Epithelial cell of prostate (primary cell): ENCODE results near the gene IL5.
"Not testable (repeated sequence)": the region's sequence is repeated elsewhere in the genome, so short reads cannot be mapped to it uniquely, and the experiment has no call there.

Experiments used
- DNase-seq: peaks from one replicate; pipeline ENCODE4 v3.0.0-alpha.2; 2011; ENCODE audit warnings: low read depth, low spot score
- H3K27ac ChIP-seq: fragments of 450-650 bp; 2 replicates; pipeline ENCODE4 v1.5.1; 2017; ENCODE audit warnings: mild to moderate bottlenecking

IL5 gene

GRCh38 chr5:132543472-132544201 lies at the start of gene IL5:
Gene IL5, minus strand, starts transcription at chr5:132543522. Its CDS starts 44 bp downstream, at chr5:132543478.
- no peak for DNase-seq
- H3K27ac ChIP-seq, result no peak within 1 kb of the TSS

DNA sequence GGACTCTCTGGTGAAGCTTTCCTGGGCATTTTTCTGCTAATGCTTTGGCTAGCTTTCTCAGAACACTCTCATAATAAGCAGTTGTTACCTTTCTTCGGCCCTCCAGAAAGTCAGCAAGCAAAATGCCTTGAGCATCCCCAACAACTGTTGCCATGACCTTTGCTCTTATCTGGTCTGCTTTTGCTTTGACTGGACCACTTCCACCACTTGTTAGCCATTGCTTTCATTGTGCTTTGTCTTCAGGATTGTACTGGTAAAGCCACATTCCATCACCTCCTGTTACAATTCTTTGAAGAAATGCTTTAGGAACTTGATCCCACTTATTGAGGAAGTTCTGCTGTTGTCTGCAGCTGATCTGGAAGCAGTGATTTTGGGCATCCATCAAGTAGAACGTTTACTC lies 49.2 kb upstream of the IL5 start:
- no peak overlapping the region for H3K27ac ChIP-seq
- DNase-seq, result no peak

DNA sequence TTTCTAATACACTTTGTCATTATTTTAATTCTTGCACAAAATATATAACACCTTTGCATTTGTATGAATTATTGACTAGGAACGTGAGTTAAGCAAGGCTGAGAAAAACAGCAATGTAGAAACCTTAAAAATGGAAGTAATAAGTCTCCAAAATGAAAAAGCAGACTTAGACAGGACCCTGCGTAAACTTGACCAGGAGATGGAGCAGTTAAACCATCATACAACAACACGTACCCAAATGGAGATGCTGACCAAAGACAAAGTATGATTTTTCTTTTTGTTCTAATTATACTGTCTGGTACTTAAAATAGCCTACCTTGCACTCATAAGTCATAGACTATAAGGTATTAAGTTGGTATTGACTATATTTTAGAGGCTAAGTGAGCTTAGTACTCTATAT lies 47.8 kb upstream of the IL5 start:
- DNase-seq, result no peak
- H3K27ac ChIP-seq, result no peak overlapping the region

DNA sequence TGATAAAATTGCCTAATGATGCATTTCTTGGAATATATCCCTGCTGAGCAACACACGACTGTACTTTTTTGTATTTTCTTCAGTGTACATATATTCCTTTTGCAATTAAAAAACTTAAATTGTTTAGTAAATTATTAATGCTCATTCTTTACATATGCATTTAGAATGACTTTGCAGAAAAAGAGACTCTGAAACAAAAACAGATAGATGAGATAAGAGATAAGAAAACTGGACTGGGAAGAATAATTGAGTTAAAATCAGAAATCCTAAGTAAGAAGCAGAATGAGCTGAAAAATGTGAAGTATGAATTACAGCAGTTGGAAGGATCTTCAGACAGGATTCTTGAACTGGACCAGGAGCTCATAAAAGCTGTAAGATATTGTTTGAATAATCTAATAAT lies 46.1 kb upstream of the IL5 start:
- DNase-seq, result no peak
- H3K27ac ChIP-seq, result no peak overlapping the region

DNA sequence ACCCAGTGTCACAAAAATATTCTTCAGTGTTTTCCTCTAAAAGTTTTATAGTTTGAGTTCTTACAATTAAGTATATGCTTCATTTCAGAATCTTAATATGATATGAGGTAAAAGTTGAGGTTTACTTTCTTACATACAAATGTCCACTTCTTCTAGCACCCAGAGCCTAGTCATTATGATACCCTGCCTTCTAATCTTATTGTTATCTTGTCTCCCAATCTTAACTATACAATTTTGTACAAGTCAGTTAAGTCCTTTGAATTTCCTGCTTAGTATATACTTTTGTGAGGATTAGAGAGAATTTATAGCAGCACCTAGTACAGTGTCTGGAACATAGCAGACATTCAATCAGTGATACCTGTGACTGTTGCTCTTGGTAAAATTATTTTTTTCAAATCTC lies 42.7 kb upstream of the IL5 start:
- DNase-seq, result no peak
- H3K27ac ChIP-seq, result no peak overlapping the region

GRCh38 chr5:132584560-132584959 lies 41.2 kb upstream of the IL5 start:
- H3K27ac ChIP-seq, DNase-seq: not testable (repeated sequence)

DNA sequence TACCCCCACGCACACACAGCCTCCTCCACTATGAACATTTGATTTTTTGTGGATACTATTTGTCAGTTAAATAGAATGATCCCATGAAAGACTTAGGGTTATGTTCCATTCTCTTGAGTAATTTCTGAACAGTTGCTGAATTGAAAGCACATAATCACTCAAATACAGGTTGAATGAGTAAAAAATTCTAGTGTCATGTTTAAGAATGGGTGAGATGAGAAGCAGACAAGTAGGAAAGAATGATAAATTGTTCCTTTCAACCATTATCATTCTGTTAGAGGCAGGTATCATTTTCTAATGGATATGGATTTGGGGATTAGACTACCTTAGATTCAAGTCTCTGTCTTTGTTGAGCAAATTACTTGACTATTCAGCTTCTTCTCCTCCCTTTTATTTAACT lies 32.8 kb upstream of the IL5 start:
- DNase-seq, result no peak
- H3K27ac ChIP-seq, result no peak overlapping the region

GRCh38 chr5:132566657-132567056 lies 23.3 kb upstream of the IL5 start:
- no peak overlapping the region for H3K27ac ChIP-seq
- DNase-seq, result no peak

GRCh38 chr5:132564555-132564954 lies 21.2 kb upstream of the IL5 start:
- not testable (repeated sequence) for DNase-seq, H3K27ac ChIP-seq

DNA sequence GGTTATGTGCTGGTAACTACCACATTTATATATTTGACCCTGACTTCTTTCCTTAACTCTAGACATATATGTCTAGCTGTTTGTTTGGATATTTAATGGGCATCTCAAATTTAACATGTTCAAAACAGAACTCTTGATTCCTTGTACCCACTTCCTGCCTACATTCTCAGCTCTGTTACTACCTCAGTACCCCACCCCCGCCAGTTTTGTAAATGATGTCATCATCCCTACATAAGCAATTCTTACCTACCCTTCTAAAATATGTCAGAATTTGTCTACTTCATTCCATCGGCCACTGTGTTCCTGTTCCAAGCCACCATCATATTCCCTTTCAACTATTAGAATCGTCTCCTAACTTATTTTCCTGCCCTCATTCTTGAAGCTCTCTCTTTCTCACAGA lies 18.3 kb upstream of the IL5 start:
- H3K27ac ChIP-seq, result no peak overlapping the region
- DNase-seq, result no peak

DNA sequence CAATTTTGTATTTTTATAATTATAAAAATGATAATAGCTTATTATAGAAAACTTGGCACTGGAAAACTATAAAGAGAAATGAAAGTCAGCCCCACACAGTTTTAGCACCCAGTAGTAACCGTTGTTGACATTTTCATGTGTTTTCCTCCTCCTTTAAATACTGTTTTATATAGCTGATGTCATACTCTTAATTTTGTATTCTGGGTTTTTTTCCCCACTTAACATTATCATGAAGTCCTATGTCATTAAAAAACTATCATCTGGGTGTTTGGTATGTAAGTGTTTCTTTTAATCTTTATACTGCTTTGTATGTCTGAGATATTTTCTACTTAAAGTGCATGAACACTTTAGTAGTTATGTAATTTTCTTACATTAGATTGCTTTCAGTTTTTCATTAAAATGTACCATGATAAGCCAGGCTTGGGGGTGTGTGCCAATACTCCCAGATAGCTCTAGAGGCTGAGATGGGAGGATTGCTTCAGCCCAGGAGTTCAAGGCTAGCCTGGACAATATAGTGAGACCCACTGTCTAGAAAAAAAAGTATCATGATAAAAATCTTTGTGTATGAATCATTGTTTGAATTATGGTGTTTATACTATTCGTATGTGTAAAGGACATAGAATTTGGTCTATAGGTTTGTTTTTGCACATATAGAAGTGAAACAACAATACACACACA lies 16.2 kb upstream of the IL5 start:
- H3K27ac ChIP-seq, result no peak overlapping the region
- no peak for DNase-seq

DNA sequence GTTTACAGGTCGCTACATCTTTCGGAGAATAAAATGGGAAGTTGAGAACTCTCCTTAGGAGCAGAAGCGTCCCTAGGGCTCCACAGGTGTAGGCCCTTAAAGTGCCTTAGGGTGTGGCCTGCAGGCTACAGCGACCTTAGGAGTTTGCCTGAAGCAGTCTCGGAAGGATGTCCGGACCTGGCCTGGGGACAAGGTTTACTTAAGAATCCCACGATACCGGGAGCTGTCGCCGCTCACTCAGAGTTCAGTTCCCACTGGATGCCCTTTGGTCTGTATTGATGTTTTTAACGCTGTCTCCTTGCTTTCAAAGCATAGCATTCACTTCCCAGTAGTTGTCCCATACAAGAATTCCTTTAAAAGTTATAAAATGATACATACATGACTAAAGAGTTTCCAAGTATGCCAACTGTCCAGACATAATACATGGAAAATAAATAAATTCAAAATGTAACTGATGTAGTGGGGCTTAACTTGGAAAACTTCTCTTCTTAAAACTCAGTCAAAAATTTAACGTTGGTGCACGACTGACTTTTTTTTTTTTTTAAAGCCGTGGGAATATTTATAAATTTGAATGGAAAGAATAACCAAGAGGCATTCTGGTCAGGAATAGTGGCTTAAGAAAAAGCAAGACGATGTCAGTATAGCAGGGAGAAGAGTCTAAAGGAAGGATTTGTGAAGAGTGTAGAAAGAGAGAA lies 14.3 kb upstream of the IL5 start:
- no peak for DNase-seq
- peak overlapping the region; percentile 74 for H3K27ac ChIP-seq

- DNase-seq, result peak; percentile 22
- peak within 1 kb of the TSS; percentile 74 for H3K27ac ChIP-seq
These were observed 13.6 kb upstream of the IL5 start, which contains the start of gene RAD50 for GRCh38 chr5:132556763-132557477. Gene RAD50, plus strand, starts transcription at chr5:132556977. Its CDS starts 348 bp downstream, at chr5:132557325.

- peak overlapping the region; percentile 74 for H3K27ac ChIP-seq
- no peak for DNase-seq
These were observed 12.9 kb upstream of the IL5 start for GRCh38 chr5:132556153-132556762.

GRCh38 chr5:132549576-132549975 lies 6.3 kb upstream of the IL5 start:
- DNase-seq, result no peak
- H3K27ac ChIP-seq, result no peak overlapping the region

GRCh38 chr5:132548834-132549233 lies 5.5 kb upstream of the IL5 start:
- not testable (repeated sequence) for DNase-seq, H3K27ac ChIP-seq

DNA sequence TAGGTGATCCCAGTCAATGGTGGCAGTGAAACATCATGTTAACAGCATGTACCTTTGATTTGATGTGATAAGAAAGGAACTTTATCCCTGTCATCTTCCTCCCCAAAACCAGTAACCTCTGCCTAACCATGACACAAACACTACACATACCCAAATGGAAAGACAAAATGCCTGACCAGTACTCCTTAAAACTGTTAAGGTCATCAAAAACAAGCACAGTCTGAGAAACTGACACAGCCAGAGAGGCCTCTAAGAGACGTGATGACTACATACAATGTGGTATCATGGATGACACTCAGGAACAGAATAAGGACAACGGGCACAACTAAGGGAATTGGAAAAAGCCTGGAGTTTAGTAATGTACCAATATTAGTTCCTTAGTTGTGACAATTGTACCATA lies 3.9 kb upstream of the IL5 start:
- no peak overlapping the region for H3K27ac ChIP-seq

GRCh38 chr5:132546108-132546507 lies 2.8 kb upstream of the IL5 start:
- no peak overlapping the region for H3K27ac ChIP-seq
- DNase-seq, result no peak

More for the DNA sequence above, 3.9 kb upstream of the IL5 start:
- DNase-seq, result no peak

DNA sequence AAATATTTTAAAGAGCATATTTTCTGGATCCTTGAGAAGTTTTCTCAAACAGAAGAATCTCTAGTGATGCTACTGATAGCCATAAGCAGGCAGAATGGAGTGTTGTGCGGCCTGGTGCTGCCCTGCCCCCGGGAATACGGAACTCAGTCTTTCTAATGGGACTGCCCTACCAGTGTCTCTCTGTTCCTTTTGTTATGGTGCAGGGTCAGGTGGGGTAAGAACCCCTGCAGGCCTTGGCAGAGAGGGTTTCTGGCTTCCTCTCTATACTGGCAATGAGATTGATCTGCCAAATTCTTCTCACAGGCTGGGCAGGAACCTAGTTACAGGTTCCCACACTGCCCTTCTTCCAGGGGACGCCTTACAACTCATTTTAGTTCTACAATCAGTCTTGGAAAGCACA lies 2.6 kb downstream of the IL5 start:
- H3K27ac ChIP-seq, result no peak overlapping the region
- no peak for DNase-seq

DNA sequence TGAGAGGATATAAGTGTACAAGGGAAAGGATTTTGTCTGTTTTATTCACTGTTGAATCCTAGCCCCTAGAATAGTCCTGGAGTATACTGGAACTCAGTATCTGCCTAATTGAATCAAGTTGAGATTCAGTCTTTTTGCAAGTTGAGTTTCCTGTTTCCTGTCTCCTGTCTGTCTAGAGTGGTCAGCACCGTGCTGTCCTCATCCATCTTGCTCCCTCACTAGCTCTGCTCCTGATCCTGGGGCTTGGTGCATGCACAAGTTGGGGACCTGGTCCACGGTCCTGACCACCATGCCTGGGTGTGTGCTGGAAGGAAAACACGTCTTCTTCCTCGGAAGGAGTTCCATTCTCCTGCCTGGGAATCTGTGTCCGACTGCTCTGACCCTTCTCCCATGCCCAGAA lies 3.2 kb downstream of the IL5 start:
- no peak for DNase-seq
- H3K27ac ChIP-seq, result no peak overlapping the region
